HCT116 (cell line): ENCODE measurements around the gene RMP24.

Source experiments
- ATAC-seq: fragments of 200-7000 bp; cut with Tn5 transposase; 2 replicates; pipeline ENCODE4 v1.9.1; 2020; ENCODE audit warnings: mild to moderate bottlenecking, moderate library complexity
- BruUV-seq: library from RNA; stranded (reverse); fragments of 400-500 nt; replicated peaks from 2 replicates; lab custom pipeline; 2021; lab: Mats Ljungman, UMichigan
- CTCF ChIA-PET: fragments of 300-600 bp; sonication (Branson Sonifier 250); formaldehyde crosslinking; loops from one replicate; lab custom pipeline; 2021; ENCODE audit warnings: antibody characterized with exemption; lab: Charles Lee
- POLR2A ChIA-PET: fragments of 300-600, 350-600 bp; sonication (Branson Sonifier 250); formaldehyde crosslinking; loops from one replicate; lab custom pipeline; 2021; ENCODE audit warnings: antibody characterized with exemption; lab: Charles Lee
- RAD21 ChIA-PET, 2 experiments: fragments of 300-600 bp; sonication (Branson Sonifier 250); formaldehyde crosslinking; loops; one replicate each; lab custom pipeline; 2023; ENCODE audit warnings: low total read pairs in 2 of 2; ENCODE audit not compliant: uncharacterized antibody in 2 of 2, unreplicated experiment in 2 of 2, low non-redundant PET in 1 of 2; lab: Charles Lee
- DNase-seq: peaks from one replicate; pipeline ENCODE4 v3.0.0-alpha.2; 2010; ENCODE audit warnings: low read depth, low spot score
- H2AFZ ChIP-seq: fragments of 200-600 bp; shearing (Covaris generic), sonication (generic); 2 replicates; pipeline ENCODE4 v1.6.1; 2017; ENCODE audit warnings: low read depth, mixed run types, mixed read lengths, antibody characterized with exemption, low read length; ENCODE audit not compliant: poor library complexity, severe bottlenecking
- H3K27ac ChIP-seq: 2 replicates; pipeline ENCODE4 v1.5.1; 2012; ENCODE audit warnings: low read depth, low read length
- H3K27me3 ChIP-seq: fragments of 200-600 bp; sonication (generic); 2 replicates; pipeline ENCODE4 v1.6.1; 2016; ENCODE audit warnings: mixed run types, low read length, mixed read lengths; ENCODE audit not compliant: insufficient read depth
- H3K36me3 ChIP-seq, 2 experiments: fragments of 200-500 bp in 1 of 2; fragments of 200-600 bp in 1 of 2; sonication (Bioruptor generic) in 1 of 2; sonication (generic) in 1 of 2; 2 replicates each; pipeline versions ENCODE4 v1.5.1 to v1.6.1; 2014 to 2016; ENCODE audit warnings: low read length in 2 of 2, inconsistent platforms in 1 of 2, mixed read lengths in 1 of 2, mixed run types in 1 of 2; ENCODE audit not compliant: insufficient read depth in 2 of 2, control insufficient read depth in 1 of 2
- H3K4me1 ChIP-seq, 2 experiments: fragments of 200-600 bp in 1 of 2; sonication (generic) in 1 of 2; 2 replicates each; pipeline versions ENCODE4 v1.5.1 to v1.6.1; 2012 to 2017; ENCODE audit warnings: low read length in 2 of 2, inconsistent platforms in 1 of 2, mild to moderate bottlenecking in 1 of 2, mixed read lengths in 1 of 2, mixed run types in 1 of 2, moderate library complexity in 1 of 2; ENCODE audit not compliant: insufficient read depth in 2 of 2, control insufficient read depth in 1 of 2
- H3K4me2 ChIP-seq: fragments of 200-600 bp; sonication (generic); 2 replicates; pipeline ENCODE4 v1.6.1; 2017; ENCODE audit warnings: mixed run types, low read length, mixed read lengths
- H3K4me3 ChIP-seq, 2 experiments: fragments of 200-600 bp in 1 of 2; sonication (generic) in 1 of 2; replicated peaks in 1 of 2; 2 replicates each; pipeline ENCODE4 v1.5.1; 2011 to 2016; ENCODE audit warnings: low read length in 2 of 2, control low read depth in 1 of 2, low read depth in 1 of 2, mild to moderate bottlenecking in 1 of 2, mixed read lengths in 1 of 2, mixed run types in 1 of 2
- H3K79me2 ChIP-seq: fragments of 200-600 bp; sonication (generic); 2 replicates; pipeline ENCODE4 v1.6.1; 2017; ENCODE audit warnings: mild to moderate bottlenecking, mixed run types, low read length, moderate library complexity, mixed read lengths; ENCODE audit not compliant: insufficient read depth
- H3K9ac ChIP-seq: fragments of 200-600 bp; sonication (generic); 2 replicates; pipeline ENCODE4 v1.6.1; 2016; ENCODE audit warnings: low read length, mixed read lengths
- H3K9me2 ChIP-seq: fragments of 200-600 bp; sonication (generic), shearing (Covaris generic); 2 replicates; pipeline ENCODE4 v1.6.1; 2017; ENCODE audit warnings: mixed run types, mild to moderate bottlenecking, moderate library complexity; ENCODE audit not compliant: insufficient read depth
- H3K9me3 ChIP-seq, 2 experiments: fragments of 200-500 bp in 1 of 2; fragments of 200-600 bp in 1 of 2; sonication (Bioruptor generic) in 1 of 2; sonication (generic) in 1 of 2; 2 replicates each; pipeline ENCODE4 v1.6.1; 2014 to 2017; ENCODE audit warnings: low read length in 2 of 2, mixed read lengths in 2 of 2, inconsistent platforms in 1 of 2, low read depth in 1 of 2, mild to moderate bottlenecking in 1 of 2, mixed run types in 1 of 2, moderate library complexity in 1 of 2; ENCODE audit not compliant: control insufficient read depth in 1 of 2, insufficient read depth in 1 of 2
- H4K20me1 ChIP-seq: fragments of 200-600 bp; sonication (generic), shearing (Covaris generic); 2 replicates; pipeline ENCODE4 v1.6.1; 2017; ENCODE audit warnings: mixed run types, mild to moderate bottlenecking, moderate library complexity; ENCODE audit not compliant: insufficient read depth
- CEBPB ChIP-seq: IDR thresholded peaks from 2 replicates; pipeline ENCODE4 v1.6.1; 2012; ENCODE audit warnings: low read depth
- EGR1 ChIP-seq: IDR thresholded peaks from 2 replicates; pipeline ENCODE4 v1.6.1; 2012; ENCODE audit warnings: low read depth
- ELF1 ChIP-seq: IDR thresholded peaks from 2 replicates; pipeline ENCODE4 v1.6.1; 2012; ENCODE audit warnings: low read depth, borderline replicate concordance
- EZH2phosphoT487 ChIP-seq: fragments of 200-600 bp; IDR thresholded peaks from 2 replicates; pipeline ENCODE4 v1.6.1; 2018; ENCODE audit warnings: antibody characterized with exemption, borderline replicate concordance
- FOSL1 ChIP-seq: IDR thresholded peaks from 2 replicates; pipeline ENCODE4 v1.6.1; 2012; ENCODE audit warnings: low read depth
- JUND ChIP-seq: IDR thresholded peaks from 2 replicates; pipeline ENCODE4 v1.6.1; 2012
- SIN3A ChIP-seq: IDR thresholded peaks from 2 replicates; pipeline ENCODE4 v1.6.1; 2012; ENCODE audit warnings: low read depth
- SP1 ChIP-seq: IDR thresholded peaks from 2 replicates; pipeline ENCODE4 v1.6.1; 2012; ENCODE audit warnings: low read depth
- TCF7L2 ChIP-seq: IDR thresholded peaks from 2 replicates; pipeline ENCODE4 v1.7.0; 2011; ENCODE audit warnings: borderline replicate concordance, inconsistent platforms; ENCODE audit not compliant: insufficient read depth, insufficient read length; ENCODE audit errors: extremely low read depth
- ZNF274 ChIP-seq: fragments of 200-500 bp; sonication (Bioruptor generic); IDR thresholded peaks from 2 replicates; pipeline ENCODE4 v1.6.1; 2014; ENCODE audit warnings: mild to moderate bottlenecking, low read depth, low read length, inconsistent platforms
- intact Hi-C: fragments of 100-400 bp; cut with micrococcal nuclease; formaldehyde crosslinking; loops from 2 replicates; pipeline ENCODE4 v1.10.0; 2022
- TF ChIP-seq, protein P1 (sequence below): IDR thresholded peaks from 2 replicates; pipeline ENCODE4 v1.6.1; 2012; ENCODE audit warnings: low read depth
- TF ChIP-seq, protein P2 (sequence below): IDR thresholded peaks from 2 replicates; pipeline ENCODE4 v1.6.1; 2012
- TF ChIP-seq, protein P3 (sequence below), 3 experiments: fragments of 200-600 bp in 1 of 3; sonication (generic) in 1 of 3; IDR thresholded peaks in 2 of 3; conservative IDR thresholded peaks in 1 of 3; 2 replicates each; pipeline ENCODE4 v1.5.1; 2012 to 2017; ENCODE audit warnings: low read depth in 2 of 3, low read length in 2 of 3, antibody characterized with exemption in 1 of 3, borderline replicate concordance in 1 of 3, control low read depth in 1 of 3, mild to moderate bottlenecking in 1 of 3, mixed read lengths in 1 of 3, mixed run types in 1 of 3, moderate library complexity in 1 of 3; ENCODE audit not compliant: insufficient read depth in 1 of 3
- TF ChIP-seq, protein P4 (sequence below): IDR thresholded peaks from 2 replicates; pipeline ENCODE4 v1.6.1; 2012

Gene RMP24

DNA sequence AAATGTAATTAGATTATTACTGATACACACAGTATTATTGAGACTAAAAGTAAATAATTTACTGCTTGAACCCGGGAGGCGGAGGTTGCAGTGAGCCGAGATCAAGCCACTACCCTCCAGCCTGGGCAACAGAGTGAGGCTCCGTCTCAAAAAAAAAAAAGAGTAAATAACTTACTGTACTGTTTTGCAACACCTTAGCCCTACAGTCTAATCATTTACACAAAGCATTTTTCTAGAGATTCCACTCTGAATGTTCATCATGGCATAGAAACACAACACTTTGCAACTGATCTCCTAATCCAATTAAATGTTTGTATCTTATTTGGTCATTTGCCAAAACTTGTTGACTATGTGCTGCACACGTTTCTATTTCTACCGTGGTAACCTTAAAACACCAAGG lies 23.4 kb upstream of the RMP24 start:
- Histone ChIP-seq H3K27ac (no peak overlapping the region), H3K4me2 (no peak overlapping the region), H3K4me3 (no peak overlapping the region), H4K20me1 (no peaks in the 10 kb centered on the region), H3K9me2 (no peaks in the 10 kb centered on the region), H2AFZ (no peak overlapping the region), H3K9ac (no peak overlapping the region), H3K79me2 (no peaks in the 10 kb centered on the region), H3K27me3 (no peaks in the 10 kb centered on the region), H3K36me3 (no peaks in the 10 kb centered on the region), H3K9me3 (no peaks in the 10 kb centered on the region), H3K4me1 (no peaks in the 10 kb centered on the region)
- no peak for DNase-seq
- intact Hi-C loops: no loop called here
- no TSS peak for BruUV-seq
- ATAC-seq: no peak
- ChIA-PET RAD21 (no interaction called here), POLR2A (no interaction called here), CTCF (interaction anchor here (2.0 kb wide), 1 partner anchor 11 kb away, joined by 15 read pairs; no protein-coding TSS in a partner anchor)
- TF ChIP-seq, protein P1, sequence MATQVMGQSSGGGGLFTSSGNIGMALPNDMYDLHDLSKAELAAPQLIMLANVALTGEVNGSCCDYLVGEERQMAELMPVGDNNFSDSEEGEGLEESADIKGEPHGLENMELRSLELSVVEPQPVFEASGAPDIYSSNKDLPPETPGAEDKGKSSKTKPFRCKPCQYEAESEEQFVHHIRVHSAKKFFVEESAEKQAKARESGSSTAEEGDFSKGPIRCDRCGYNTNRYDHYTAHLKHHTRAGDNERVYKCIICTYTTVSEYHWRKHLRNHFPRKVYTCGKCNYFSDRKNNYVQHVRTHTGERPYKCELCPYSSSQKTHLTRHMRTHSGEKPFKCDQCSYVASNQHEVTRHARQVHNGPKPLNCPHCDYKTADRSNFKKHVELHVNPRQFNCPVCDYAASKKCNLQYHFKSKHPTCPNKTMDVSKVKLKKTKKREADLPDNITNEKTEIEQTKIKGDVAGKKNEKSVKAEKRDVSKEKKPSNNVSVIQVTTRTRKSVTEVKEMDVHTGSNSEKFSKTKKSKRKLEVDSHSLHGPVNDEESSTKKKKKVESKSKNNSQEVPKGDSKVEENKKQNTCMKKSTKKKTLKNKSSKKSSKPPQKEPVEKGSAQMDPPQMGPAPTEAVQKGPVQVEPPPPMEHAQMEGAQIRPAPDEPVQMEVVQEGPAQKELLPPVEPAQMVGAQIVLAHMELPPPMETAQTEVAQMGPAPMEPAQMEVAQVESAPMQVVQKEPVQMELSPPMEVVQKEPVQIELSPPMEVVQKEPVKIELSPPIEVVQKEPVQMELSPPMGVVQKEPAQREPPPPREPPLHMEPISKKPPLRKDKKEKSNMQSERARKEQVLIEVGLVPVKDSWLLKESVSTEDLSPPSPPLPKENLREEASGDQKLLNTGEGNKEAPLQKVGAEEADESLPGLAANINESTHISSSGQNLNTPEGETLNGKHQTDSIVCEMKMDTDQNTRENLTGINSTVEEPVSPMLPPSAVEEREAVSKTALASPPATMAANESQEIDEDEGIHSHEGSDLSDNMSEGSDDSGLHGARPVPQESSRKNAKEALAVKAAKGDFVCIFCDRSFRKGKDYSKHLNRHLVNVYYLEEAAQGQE: no peak
- no peak for TF ChIP-seq SIN3A
- no peak for TF ChIP-seq TCF7L2
- TF ChIP-seq ELF1: no peak
- TF ChIP-seq EZH2phosphoT487: no peak
- no peak for TF ChIP-seq ZNF274
- TF ChIP-seq, protein P2, sequence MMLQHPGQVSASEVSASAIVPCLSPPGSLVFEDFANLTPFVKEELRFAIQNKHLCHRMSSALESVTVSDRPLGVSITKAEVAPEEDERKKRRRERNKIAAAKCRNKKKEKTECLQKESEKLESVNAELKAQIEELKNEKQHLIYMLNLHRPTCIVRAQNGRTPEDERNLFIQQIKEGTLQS: no peak
- no peak for TF ChIP-seq EGR1
- TF ChIP-seq, protein P3, sequence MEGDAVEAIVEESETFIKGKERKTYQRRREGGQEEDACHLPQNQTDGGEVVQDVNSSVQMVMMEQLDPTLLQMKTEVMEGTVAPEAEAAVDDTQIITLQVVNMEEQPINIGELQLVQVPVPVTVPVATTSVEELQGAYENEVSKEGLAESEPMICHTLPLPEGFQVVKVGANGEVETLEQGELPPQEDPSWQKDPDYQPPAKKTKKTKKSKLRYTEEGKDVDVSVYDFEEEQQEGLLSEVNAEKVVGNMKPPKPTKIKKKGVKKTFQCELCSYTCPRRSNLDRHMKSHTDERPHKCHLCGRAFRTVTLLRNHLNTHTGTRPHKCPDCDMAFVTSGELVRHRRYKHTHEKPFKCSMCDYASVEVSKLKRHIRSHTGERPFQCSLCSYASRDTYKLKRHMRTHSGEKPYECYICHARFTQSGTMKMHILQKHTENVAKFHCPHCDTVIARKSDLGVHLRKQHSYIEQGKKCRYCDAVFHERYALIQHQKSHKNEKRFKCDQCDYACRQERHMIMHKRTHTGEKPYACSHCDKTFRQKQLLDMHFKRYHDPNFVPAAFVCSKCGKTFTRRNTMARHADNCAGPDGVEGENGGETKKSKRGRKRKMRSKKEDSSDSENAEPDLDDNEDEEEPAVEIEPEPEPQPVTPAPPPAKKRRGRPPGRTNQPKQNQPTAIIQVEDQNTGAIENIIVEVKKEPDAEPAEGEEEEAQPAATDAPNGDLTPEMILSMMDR (IDR thresholded peaks at IDR 0.05 in 2 of 3, conservative IDR thresholded peaks at IDR 0.05 in 1 of 3; ENCODE audit: borderline replicate concordance in 1 of 3, insufficient read depth in 1 of 3, low read depth in 2 of 3, low read length in 2 of 3): no peak
- TF ChIP-seq FOSL1: no peak
- TF ChIP-seq, protein P4, sequence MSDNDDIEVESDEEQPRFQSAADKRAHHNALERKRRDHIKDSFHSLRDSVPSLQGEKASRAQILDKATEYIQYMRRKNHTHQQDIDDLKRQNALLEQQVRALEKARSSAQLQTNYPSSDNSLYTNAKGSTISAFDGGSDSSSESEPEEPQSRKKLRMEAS: no peak
- TF ChIP-seq SP1: no peak
- TF ChIP-seq CEBPB: no peak
- TF ChIP-seq JUND: no peak
